Neural crest cell (in vitro differentiated cells): ENCODE results near the gene IFT80. TPM values are rescaled to one million over a fixed set of nuclear protein-coding genes. Genes with fewer than 3 reads are reported as not detected.

Experiments used
- DNase-seq: peaks from one replicate; pipeline ENCODE4 v3.0.0; 2021; ENCODE audit warnings: low read depth, mixed read lengths, low spot score
- H3K27ac Mint-ChIP-seq: one replicate; pipeline ENCODE4 v1.8.0; 2021; ENCODE audit warnings: mild to moderate bottlenecking, mixed read lengths; ENCODE audit not compliant: unreplicated experiment
- H3K27me3 Mint-ChIP-seq: 2 replicates; pipeline ENCODE4 v1.8.0; 2021; ENCODE audit warnings: low read depth, mild to moderate bottlenecking, mixed read lengths
- H3K36me3 Mint-ChIP-seq: 2 replicates; pipeline ENCODE4 v1.8.0; 2021; ENCODE audit warnings: low read depth, mild to moderate bottlenecking, mixed read lengths
- H3K4me1 Mint-ChIP-seq: 2 replicates; pipeline ENCODE4 v1.8.0; 2021; ENCODE audit warnings: mixed read lengths
- H3K4me3 Mint-ChIP-seq: one replicate; pipeline ENCODE4 v1.8.0; 2021; ENCODE audit warnings: mild to moderate bottlenecking, mixed read lengths
- H3K9me3 Mint-ChIP-seq: 2 replicates; pipeline ENCODE4 v1.8.0; 2021; ENCODE audit warnings: mixed read lengths
- CTCF ChIP-seq: fragments of 200-600 bp; sonication (generic); conservative IDR thresholded peaks from 2 replicates; pipeline ENCODE4 v1.5.0; 2021; ENCODE audit warnings: antibody characterized with exemption, mild to moderate bottlenecking
- total RNA-seq: library from RNA; stranded (reverse); gene quantifications from 2 replicates; pipeline ENCODE4 v1.2.1, GENCODE V29; 2021

IFT80 gene
- total RNA-seq, 1 donor from 2014 or later, result 38.4 TPM

GRCh38 chr3:160260587-160261270, 138.3 kb downstream of the IFT80 start:
- Mint-ChIP-seq H3K4me3 (no peak overlapping the region), H3K4me1 (no peaks in the 10 kb centered on the region), H3K9me3 (no peaks in the 10 kb centered on the region)

GRCh38 chr3:160259589-160259988, 139.4 kb downstream of the IFT80 start:
- H3K36me3 Mint-ChIP-seq, result peaks cover 7% of the 10 kb centered on the region
- H3K9me3 Mint-ChIP-seq, result no peaks in the 10 kb centered on the region
- H3K27me3 Mint-ChIP-seq, result no peaks in the 10 kb centered on the region
- no peaks in the 10 kb centered on the region for H3K4me1 Mint-ChIP-seq
- H3K4me3 Mint-ChIP-seq, result no peak overlapping the region
- no peak overlapping the region for H3K27ac Mint-ChIP-seq
- no peak for TF ChIP-seq CTCF
- no peak for DNase-seq

More at GRCh38 chr3:160260587-160261270, 138.3 kb downstream of the IFT80 start:
- DNase-seq, result no peak
- Mint-ChIP-seq H3K27ac (no peak overlapping the region), H3K36me3 (peaks cover 2% of the 10 kb centered on the region), H3K27me3 (no peaks in the 10 kb centered on the region)
- no peak for TF ChIP-seq CTCF

GRCh38 chr3:160257606-160258005, 141.4 kb downstream of the IFT80 start:
- Mint-ChIP-seq H3K36me3 (peaks cover 4% of the 10 kb centered on the region), H3K4me3 (no peak overlapping the region), H3K27me3 (no peaks in the 10 kb centered on the region), H3K9me3 (no peaks in the 10 kb centered on the region), H3K27ac (no peak overlapping the region), H3K4me1 (no peaks in the 10 kb centered on the region)
- no peak for DNase-seq
- no peak for TF ChIP-seq CTCF

- H3K4me1 Mint-ChIP-seq, result no peaks in the 10 kb centered on the region
- H3K4me3 Mint-ChIP-seq, result no peak overlapping the region
- TF ChIP-seq CTCF, result no peak
- no peaks in the 10 kb centered on the region for H3K27me3 Mint-ChIP-seq
- H3K27ac Mint-ChIP-seq, result no peak overlapping the region
- H3K9me3 Mint-ChIP-seq, result no peaks in the 10 kb centered on the region
- DNase-seq, result no peak
- peaks cover 4% of the 10 kb centered on the region for H3K36me3 Mint-ChIP-seq
These were observed 145.7 kb downstream of the IFT80 start for GRCh38 chr3:160253298-160253697.

GRCh38 chr3:160247766-160248165, 151.3 kb downstream of the IFT80 start:
- no peaks in the 10 kb centered on the region for H3K4me1 Mint-ChIP-seq

More at GRCh38 chr3:160247766-160248165, 151.3 kb downstream of the IFT80 start:
- no peak overlapping the region for H3K27ac Mint-ChIP-seq
- no peak for DNase-seq
- no peaks in the 10 kb centered on the region for H3K36me3 Mint-ChIP-seq
- H3K27me3 Mint-ChIP-seq, result no peaks in the 10 kb centered on the region
- H3K4me3 Mint-ChIP-seq, result no peak overlapping the region
- TF ChIP-seq CTCF, result no peak
- H3K9me3 Mint-ChIP-seq, result peaks cover 16% of the 10 kb centered on the region
